Natural killer cell (primary cell): ENCODE results near the gene OR2L5. TPM values are rescaled to one million over a fixed set of nuclear protein-coding genes. Genes with fewer than 3 reads are reported as not detected.

Experiments used
- ATAC-seq, 3 donors: fragments of 150-1000 bp in 2 of 3; fragments of 200-7000 bp in 1 of 3; cut with Tn5 transposase; 1 replicate in 1 of 3; 2 replicates in 2 of 3; pipeline ENCODE4 v1.10.0; 2021; ENCODE audit warnings: mild to moderate bottlenecking in 2 of 3, moderate library complexity in 2 of 3
- DNase-seq, 2 donors: peaks; one replicate each; pipeline versions ENCODE4 v3.0.0 to v3.0.0-alpha.2; 2013 to 2021; ENCODE audit warnings: mixed read lengths in 1 of 2
- H3K27ac ChIP-seq: one replicate; pipeline ENCODE4 v1.5.1; 2013; ENCODE audit warnings: mild to moderate bottlenecking, low read length
- H3K27me3 ChIP-seq: one replicate; pipeline ENCODE4 v1.6.1; 2013; ENCODE audit warnings: low read length; ENCODE audit not compliant: control insufficient read depth, insufficient read depth
- H3K36me3 ChIP-seq: one replicate; pipeline ENCODE4 v1.6.1; 2013; ENCODE audit warnings: low read length; ENCODE audit not compliant: control insufficient read depth, insufficient read depth
- H3K4me1 ChIP-seq: one replicate; pipeline ENCODE4 v1.6.1; 2013; ENCODE audit warnings: low read length; ENCODE audit not compliant: control insufficient read depth, insufficient read depth
- H3K4me3 ChIP-seq: one replicate; pipeline ENCODE4 v1.5.1; 2013; ENCODE audit warnings: low read length
- H3K9me3 ChIP-seq: one replicate; pipeline ENCODE4 v1.6.1; 2013; ENCODE audit warnings: low read length; ENCODE audit not compliant: control insufficient read depth, insufficient read depth
- H3K27ac Mint-ChIP-seq, 2 donors: one replicate each; pipeline ENCODE4 v1.8.0; 2022; ENCODE audit warnings: mild to moderate bottlenecking in 2 of 2, mixed read lengths in 2 of 2, moderate library complexity in 1 of 2
- H3K27me3 Mint-ChIP-seq, 2 donors: one replicate each; pipeline ENCODE4 v1.8.0; 2022; ENCODE audit warnings: low read depth in 2 of 2, mixed read lengths in 2 of 2
- H3K36me3 Mint-ChIP-seq: one replicate; pipeline ENCODE4 v1.8.0; 2022; ENCODE audit warnings: mixed read lengths
- H3K4me1 Mint-ChIP-seq, 2 donors: one replicate each; pipeline ENCODE4 v1.8.0; 2022; ENCODE audit warnings: mixed read lengths in 2 of 2
- H3K4me3 Mint-ChIP-seq: one replicate; pipeline ENCODE4 v1.8.0; 2022; ENCODE audit warnings: mild to moderate bottlenecking, moderate library complexity, mixed read lengths
- H3K9me3 Mint-ChIP-seq, 2 donors: one replicate each; pipeline ENCODE4 v1.8.0; 2022; ENCODE audit warnings: mixed read lengths in 2 of 2
- WGBS: methylation state at CpG from one replicate; pipeline ENCODE4 v1.1.7; 2013; ENCODE audit warnings: missing lambda C conversion rate; ENCODE audit not compliant: insufficient coverage; 5-methylcytosine and 5-hydroxymethylcytosine counted together
- intact Hi-C: fragments of 100-400 bp; cut with micrococcal nuclease; formaldehyde crosslinking; loops from one replicate; pipeline ENCODE4 v1.14.2; 2022
- total RNA-seq, 4 donors: library from RNA; stranded (reverse); fragments of 120-200 nt in 1 of 4; gene quantifications; one replicate each; pipeline versions ENCODE4 v1.2.3 to v1.2.4, GENCODE V29; 2013 to 2022
- TF ChIP-seq, protein P1 (sequence below): fragments of 200-600 bp; IDR thresholded peaks from one replicate; pipeline ENCODE4 v1.8.0; 2022; ENCODE audit warnings: antibody characterized with exemption

The OR2L5 gene, protein sequence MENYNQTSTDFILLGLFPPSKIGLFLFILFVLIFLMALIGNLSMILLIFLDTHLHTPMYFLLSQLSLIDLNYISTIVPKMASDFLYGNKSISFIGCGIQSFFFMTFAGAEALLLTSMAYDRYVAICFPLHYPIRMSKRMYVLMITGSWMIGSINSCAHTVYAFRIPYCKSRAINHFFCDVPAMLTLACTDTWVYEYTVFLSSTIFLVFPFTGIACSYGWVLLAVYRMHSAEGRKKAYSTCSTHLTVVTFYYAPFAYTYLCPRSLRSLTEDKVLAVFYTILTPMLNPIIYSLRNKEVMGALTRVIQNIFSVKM
- not detected for total RNA-seq
- total RNA-seq (2013): 0.52 TPM

DNA sequence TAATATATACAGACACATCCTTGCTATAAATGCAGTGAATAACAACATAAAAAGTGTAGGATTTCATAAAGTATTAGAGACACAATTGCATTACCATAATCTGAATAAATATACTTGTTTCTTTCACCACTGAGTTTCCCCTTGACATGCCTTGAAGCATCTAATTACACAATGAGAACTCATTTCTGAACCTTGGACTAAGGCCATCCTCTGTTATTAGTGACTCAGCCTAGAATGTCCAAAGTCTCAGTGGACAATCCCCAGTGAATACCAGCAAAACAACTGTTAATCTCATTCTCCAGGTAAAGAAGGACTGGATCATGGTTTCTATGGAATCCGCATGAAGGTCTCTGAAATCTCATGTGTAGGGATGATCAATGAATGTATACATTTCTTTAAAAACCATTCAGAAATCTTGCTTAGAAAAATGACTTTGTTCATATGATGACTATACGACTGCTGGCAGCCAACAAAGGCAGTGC lies at the start of gene OR2L5:
Gene OR2L5, plus strand, starts transcription at position 432 of the 482 bp plus-strand sequence. CDS start 8,288 bp downstream, outside the sequence.
- peaks cover 15 to 26% of the 10 kb centered on the region in 2 donors for H3K9me3 Mint-ChIP-seq
- intact Hi-C loops: no loop called here
- Histone ChIP-seq H3K9me3 (peaks cover 2% of the 10 kb centered on the region), H3K27me3 (no peaks in the 10 kb centered on the region), H3K4me3 (no peak within 1 kb of the TSS), H3K27ac (no peak within 1 kb of the TSS), H3K36me3 (no peaks in the 10 kb centered on the region), H3K4me1 (no peaks in the 10 kb centered on the region)
- WGBS: 90% methylated on average over 2 of the region's 2 CpGs
- H3K4me1 Mint-ChIP-seq: no peaks in the 10 kb centered on the region
- H3K27ac Mint-ChIP-seq: no peak within 1 kb of the TSS
- TF ChIP-seq, protein P1, sequence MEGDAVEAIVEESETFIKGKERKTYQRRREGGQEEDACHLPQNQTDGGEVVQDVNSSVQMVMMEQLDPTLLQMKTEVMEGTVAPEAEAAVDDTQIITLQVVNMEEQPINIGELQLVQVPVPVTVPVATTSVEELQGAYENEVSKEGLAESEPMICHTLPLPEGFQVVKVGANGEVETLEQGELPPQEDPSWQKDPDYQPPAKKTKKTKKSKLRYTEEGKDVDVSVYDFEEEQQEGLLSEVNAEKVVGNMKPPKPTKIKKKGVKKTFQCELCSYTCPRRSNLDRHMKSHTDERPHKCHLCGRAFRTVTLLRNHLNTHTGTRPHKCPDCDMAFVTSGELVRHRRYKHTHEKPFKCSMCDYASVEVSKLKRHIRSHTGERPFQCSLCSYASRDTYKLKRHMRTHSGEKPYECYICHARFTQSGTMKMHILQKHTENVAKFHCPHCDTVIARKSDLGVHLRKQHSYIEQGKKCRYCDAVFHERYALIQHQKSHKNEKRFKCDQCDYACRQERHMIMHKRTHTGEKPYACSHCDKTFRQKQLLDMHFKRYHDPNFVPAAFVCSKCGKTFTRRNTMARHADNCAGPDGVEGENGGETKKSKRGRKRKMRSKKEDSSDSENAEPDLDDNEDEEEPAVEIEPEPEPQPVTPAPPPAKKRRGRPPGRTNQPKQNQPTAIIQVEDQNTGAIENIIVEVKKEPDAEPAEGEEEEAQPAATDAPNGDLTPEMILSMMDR: no peak
- H3K4me3 Mint-ChIP-seq: no peak within 1 kb of the TSS
- H3K36me3 Mint-ChIP-seq: peaks cover 23% of the 10 kb centered on the region
- no peak for DNase-seq
- no peaks in the 10 kb centered on the region for H3K27me3 Mint-ChIP-seq
- no peak for ATAC-seq

DNA sequence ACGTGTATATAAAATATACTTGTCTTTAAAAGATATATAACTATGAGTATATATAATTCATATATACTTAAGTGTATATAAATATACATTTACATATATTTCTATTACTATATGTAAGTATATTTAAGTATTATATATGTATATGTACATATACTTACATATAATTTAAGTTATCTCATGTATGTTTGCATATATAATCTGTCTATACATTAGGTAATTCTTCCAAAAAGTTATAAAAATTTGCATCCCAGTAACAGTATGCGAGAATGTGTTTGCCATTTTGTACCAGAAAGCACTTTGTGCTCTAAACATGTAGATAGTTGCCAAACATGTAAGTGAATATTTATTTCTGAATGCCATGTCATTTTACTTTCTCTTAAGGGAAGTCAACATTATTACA lies 48.5 kb upstream of the OR2L5 start, which contains the start of gene OR2AK2:
Gene OR2AK2, plus strand, starts transcription at position 301 of the 400 bp plus-strand sequence. CDS start 144 bp downstream, outside the sequence.
- H3K27ac Mint-ChIP-seq: no peak within 1 kb of the TSS
- WGBS: no CpG with 5 or more reads among the region's 2 CpGs
- no peak for DNase-seq

DNA sequence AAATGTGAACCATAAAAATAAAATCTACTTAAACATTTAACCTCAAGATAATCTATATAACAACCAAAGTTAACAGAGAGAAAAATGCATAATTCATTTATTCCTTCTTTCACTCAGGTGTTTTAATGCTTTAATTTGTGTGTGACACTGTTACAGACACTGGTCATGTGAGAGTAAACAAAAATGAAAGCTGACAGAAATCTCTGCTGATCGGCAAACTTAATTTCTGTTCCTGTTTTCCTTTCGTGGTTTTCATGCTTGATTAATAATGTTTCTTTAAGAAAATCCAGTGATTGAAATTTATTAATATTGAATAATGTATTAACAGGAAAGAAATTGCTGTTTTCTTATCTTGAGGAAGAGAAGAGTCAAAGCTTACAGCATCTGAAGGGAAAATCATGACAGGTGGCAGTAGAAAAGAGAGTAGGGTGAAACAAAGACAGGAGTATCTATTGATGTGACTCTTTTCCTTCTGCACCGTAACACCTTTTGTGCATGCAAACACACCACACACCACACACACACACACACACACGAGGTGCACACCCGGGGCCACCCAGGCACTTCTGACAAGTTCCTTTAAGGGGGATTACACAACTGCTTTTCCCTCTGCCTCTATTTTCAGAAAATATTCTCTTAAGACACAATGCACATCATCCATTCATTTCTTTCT lies 46.8 kb upstream of the OR2L5 start:
- no peak for ATAC-seq
- Histone ChIP-seq H3K4me1 (no peaks in the 10 kb centered on the region), H3K27me3 (no peaks in the 10 kb centered on the region), H3K36me3 (no peaks in the 10 kb centered on the region), H3K9me3 (no peaks in the 10 kb centered on the region), H3K27ac (no peak overlapping the region), H3K4me3 (no peak overlapping the region)
- Mint-ChIP-seq H3K27ac (no peak overlapping the region), H3K27me3 (no peaks in the 10 kb centered on the region), H3K9me3 (peaks cover 6 to 11% of the 10 kb centered on the region in 2 donors), H3K36me3 (no peaks in the 10 kb centered on the region), H3K4me3 (no peak overlapping the region), H3K4me1 (no peaks in the 10 kb centered on the region)
- intact Hi-C loops: no loop called here
- no peak for DNase-seq
- 12% methylated on average over 5 of the region's 5 CpGs for WGBS
- TF ChIP-seq, protein P1: no peak

More for the DNA sequence above, 48.5 kb upstream of the OR2L5 start, which contains the start of gene OR2AK2:
- Mint-ChIP-seq H3K36me3 (no peaks in the 10 kb centered on the region), H3K27me3 (no peaks in the 10 kb centered on the region), H3K9me3 (peaks cover 9 to 16% of the 10 kb centered on the region in 2 donors), H3K4me3 (no peak within 1 kb of the TSS), H3K4me1 (no peaks in the 10 kb centered on the region)
- ATAC-seq: no peak
- Histone ChIP-seq H3K36me3 (no peaks in the 10 kb centered on the region), H3K9me3 (no peaks in the 10 kb centered on the region), H3K27me3 (no peaks in the 10 kb centered on the region), H3K27ac (no peak within 1 kb of the TSS), H3K4me3 (no peak within 1 kb of the TSS), H3K4me1 (no peaks in the 10 kb centered on the region)
- TF ChIP-seq, protein P1: no peak
- intact Hi-C loops: no loop called here
